Measurements from ENCODE around the gene COL18A1.

Gene COL18A1

DNA sequence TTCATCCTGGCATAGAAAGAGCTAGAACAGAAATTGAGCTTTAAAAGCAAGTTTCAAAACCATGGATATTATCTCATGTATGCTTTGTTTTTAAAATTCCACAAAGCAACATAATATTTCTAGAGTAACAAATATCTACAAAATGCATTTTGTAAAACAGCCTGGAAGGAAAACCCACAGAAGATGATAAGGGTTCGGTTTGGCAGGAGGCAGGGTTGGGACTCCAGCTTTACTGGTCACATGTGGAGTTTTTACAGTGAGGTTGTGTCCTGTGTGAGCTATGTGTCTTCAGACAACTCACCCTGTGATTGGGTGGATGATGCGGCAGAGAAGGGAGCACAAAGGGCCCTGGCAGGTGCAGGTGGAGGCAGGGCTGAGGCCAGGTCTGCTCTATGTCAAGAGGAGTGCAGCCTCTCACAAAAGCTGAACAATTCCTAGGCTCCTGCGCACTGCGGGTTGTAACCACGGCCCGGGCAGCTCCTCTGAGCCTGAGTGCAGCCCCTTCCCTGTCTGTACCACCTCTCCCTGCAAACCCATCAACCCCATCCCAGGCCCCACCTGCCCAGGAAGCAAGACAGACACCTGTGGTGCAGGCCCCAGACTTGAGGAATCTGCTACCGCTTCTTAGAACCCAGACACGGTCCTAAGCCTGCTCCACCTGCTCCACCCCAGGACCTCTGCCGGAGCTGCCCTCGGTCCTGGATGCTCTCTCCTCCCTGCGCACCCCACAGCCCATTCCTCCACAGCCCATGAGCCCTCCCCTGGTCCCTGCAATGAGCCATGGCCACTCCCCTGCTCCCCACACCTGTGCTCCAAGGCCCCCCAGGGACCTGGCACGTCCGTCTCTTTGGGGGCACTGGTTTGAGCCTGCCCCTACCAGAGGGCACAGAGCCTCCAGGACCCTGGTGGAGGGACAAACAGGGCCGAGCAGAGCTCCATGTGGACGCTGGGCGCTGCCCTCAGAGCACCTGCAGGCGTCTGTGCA is 2.8 kb upstream of the COL18A1 start:
- no peak for DNase-seq (ENCODE audit: low read depth)

- no peak for DNase-seq (ENCODE audit: low read depth)
Measured at GRCh38 chr21:45403133-45403824, 1.7 kb upstream of the COL18A1 start.

DNA sequence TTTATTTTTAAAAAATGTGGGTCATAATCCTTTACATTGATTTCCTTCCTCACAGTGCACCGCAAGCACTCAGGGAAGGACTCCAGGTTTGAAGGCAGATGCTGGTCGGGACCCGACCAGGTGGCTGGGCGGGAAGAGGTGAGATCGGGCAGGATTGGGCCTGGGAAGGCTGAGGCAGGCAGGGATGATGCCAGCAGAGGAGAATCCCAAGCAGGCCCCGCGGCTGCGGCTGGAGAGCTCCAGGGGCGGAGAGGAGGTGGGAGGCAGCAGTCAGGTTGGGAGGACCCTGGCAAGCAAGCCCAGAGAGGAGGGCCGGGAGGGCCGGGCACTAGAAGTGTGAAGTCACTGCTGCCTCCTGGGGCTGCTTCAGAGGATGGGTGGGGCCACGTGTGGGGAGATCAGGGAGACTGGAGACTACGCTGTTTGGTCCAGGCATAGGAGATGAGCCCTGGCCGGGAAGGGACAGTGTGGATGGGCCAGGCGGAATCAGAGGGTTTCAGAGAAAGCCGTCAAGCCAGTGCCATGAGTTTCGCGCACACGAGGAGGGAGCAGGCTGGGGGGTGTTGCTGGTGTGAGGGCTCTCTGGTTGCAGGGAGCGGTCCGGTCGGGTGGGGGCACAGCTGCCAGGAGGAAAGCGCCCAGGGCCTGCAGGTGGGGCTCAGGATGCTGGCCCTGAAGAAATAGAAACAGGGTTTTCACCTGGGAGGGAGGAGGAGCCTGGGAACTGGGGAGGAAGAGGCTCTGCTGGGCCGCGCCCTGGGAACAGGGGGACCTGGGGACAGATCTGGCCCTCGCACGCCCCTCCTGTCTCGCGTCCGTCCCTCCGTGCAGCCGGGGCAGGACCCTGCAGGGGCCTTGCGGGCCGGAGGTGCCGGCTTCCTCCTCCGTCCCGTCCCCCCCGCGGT is 888 bp upstream of the COL18A1 start:
- no peak for DNase-seq (ENCODE audit: low read depth)

DNA sequence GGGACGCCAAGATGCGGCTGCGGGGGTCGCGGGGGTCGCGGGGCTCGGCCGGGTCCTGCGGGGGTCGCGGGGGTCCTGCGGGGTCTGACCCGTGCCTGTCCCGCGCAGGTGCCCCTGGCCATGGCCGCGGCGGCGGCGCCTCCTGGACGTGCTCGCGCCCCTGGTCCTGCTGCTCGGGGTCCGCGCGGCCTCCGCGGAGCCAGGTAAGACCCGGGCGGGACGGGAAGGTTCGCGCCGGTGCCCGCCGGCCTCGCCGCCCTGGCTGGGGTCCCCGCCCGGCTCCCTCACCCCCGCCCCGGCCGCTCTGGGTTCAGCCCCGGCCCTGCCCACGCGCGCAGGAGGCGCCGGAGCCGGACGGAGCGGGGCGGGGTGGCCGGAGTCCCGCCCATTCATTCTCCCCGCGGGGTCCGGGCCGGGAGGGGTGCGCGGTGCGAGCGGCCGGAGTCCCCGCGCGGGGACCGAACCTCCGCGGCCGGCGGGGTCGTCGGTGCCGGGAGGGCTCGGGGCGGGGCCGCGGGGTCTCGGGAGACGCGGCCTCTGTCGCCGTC is 380 bp downstream of the COL18A1 start:
- DNase-seq (ENCODE audit: low read depth): no peak

DNA sequence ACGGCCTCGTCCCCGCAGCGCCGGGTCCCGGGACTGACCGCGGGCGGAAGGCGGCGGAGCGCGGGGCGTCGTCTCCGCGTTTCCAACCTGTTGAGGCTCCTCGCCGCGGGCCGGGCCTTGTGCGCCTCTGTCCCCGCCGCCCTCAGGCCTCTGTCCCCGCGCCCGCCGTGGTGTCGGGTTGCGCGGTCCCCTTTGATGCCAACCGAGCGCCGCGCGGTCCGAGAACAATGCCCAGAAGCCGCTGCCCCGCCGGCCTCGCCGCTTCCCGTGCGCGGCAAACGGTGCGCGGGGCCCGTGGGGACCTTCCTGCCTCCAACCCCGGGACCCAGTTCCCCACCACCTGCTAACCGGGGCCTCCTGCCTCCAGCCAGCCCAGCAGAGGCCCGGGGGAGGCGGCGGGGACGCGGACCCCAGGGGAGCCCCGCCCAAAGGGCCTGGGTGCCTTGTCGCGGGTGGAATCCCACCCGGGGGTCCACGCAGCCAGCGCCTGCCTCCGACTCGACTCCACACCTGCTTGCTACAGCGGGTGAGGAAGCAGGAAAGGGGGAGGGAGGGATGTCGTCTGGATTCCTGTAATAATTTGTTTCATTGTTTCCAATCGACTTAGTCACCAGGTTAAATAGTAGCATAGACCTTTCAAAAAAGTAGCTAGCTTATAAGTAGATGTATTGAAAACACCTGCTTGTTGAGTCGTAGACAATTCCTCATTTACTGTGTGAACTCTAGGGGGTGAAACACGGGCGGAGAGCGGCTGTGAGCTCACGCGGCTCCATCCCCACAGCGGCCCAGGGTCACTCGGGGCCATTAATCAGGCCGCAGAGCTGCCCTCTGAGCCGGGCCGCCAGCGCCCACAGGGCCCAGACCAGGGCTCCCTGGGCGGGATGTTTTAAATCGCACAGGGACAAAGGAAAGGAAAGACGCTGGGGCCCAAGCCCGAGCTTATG is 1.1 kb downstream of the COL18A1 start:
- no peak for DNase-seq (ENCODE audit: low read depth)

DNA sequence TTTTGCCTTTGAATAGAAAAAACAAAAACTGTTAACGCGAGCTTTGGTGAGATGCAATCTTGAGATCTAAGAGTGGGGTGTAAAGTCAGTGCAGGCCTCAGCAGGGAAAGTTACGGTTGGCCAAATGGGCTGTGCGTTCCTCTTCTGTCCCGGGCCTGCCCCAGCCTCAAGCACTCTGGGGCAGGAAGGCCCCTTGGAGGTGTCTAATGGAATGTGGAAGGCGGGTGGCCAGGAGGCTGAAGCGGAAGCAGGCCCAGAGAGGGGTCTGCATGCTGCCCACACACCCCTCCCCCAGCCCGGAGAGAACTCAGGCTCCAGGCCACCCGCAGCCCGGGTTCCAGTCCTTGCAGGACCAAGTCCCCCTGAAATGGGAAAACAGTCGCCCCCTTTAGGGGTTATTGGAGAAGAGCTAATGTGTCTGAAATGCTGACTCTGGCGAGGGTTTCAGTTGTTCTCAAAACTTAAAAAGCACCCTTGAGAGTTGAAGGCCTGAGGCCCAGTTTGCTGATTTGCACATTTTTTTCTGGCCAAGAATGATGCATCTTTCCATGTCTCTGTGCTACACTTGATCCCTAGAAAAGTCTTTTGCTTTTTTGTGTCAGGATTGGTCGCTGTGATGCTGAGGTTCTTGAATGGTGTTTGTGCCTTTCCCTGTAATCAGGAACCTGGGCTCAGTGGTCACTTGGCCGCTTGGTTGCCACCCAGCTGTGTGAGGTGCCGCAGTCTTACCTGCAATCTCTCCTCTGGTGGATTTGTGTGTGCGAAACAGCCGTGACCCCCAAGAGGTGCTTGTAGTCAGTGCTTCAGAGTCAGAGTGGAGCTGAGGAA is 2.0 kb downstream of the COL18A1 start:
- no peak for DNase-seq (ENCODE audit: low read depth)

DNA sequence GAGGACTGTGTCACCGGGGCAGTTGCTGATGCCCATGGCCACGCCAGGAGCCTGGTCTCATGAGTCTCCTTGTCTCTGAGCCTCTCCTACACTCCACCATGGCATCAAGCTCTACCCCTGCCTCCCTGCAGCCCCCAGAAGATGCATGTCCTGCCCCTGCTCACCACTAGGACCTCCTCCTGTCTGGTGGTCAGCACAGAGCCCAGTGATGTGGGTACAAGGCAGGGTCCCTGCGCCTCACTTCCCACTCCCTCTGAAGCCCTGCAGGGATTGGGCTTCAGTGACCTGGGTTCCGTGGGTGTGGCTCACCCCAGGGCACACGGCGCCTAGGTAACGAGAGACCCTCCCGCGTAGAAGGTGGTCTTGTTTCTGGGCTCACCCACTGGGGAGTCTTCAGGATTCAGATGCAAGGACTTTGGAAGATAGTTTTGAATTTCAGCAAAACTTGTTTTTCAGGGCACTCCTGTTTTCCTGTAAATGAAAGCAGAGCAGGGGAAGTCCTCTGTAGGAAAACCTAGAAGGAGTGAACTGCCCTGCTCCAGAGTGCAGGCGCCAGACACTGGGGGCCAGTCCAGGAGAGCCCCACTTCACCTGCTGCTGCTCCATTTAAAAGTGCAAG is 2.8 kb downstream of the COL18A1 start:
- DNase-seq (ENCODE audit: low read depth): no peak

DNA sequence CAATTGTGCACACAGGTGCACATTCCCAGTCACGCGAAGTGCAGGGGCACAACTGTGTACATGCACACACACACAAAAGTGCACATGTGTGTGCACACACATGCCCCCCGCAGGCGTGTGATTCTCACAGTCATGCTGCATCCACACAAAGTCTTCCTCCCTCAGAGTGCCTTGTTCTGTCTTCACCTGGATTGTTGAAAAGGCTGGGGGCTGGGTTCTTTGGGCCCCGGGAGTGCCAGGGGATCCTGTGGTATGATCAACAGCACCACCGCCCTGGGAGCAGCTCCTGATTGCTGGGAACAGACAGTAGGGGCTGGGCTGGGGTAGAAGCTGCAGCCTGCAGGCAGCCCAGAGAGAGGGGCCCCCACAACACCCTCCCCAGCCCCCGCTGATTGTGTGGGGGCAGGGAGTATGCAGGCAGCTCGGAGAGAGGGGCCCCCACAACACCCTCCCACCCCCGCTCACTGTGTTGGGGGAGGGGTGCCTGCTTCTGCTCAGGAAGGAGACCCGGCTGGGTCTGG is 3.4 kb downstream of the COL18A1 start:
- no peak for DNase-seq (ENCODE audit: low read depth)

- DNase-seq (ENCODE audit: low read depth): no peak
Measured at GRCh38 chr21:45408801-45409261, 3.9 kb downstream of the COL18A1 start.

DNA sequence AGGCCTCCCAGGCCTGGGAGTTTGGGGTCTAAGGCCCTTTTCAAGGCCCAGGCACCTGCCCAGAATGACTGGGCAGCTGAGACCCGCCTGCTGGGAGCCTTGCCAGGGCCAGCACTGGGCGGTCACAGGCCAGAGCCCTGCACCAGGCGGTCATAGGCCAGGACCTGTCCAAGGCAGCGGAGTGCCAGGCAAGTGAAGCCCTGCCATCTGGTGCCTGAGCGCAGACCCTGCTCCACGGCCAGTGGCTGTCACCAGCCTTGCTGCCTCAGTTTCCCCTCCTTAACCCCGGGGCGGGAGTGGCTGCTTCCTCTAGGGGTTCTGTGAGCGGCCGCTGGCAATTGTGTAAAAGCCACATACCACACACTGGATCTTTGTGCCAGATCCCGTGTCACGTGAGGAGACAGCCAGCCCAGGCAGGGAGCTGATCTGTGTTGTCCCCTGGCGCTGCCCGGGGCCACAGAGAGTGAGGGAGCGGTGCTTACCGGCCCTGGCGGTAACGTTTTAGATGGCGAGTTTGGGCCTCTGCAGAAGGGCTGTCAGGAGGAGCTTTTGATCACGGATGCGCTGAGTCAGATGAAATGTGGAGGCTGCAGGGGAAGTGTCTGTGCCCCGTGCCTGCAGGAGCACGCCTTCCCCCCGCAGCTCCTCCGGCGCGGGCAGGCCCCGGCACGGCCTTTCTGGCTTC is 4.6 kb downstream of the COL18A1 start:
- DNase-seq (ENCODE audit: low read depth): no peak

- DNase-seq (ENCODE audit: low read depth): no peak
Measured at GRCh38 chr21:45410151-45410864, 5.3 kb downstream of the COL18A1 start.

DNA sequence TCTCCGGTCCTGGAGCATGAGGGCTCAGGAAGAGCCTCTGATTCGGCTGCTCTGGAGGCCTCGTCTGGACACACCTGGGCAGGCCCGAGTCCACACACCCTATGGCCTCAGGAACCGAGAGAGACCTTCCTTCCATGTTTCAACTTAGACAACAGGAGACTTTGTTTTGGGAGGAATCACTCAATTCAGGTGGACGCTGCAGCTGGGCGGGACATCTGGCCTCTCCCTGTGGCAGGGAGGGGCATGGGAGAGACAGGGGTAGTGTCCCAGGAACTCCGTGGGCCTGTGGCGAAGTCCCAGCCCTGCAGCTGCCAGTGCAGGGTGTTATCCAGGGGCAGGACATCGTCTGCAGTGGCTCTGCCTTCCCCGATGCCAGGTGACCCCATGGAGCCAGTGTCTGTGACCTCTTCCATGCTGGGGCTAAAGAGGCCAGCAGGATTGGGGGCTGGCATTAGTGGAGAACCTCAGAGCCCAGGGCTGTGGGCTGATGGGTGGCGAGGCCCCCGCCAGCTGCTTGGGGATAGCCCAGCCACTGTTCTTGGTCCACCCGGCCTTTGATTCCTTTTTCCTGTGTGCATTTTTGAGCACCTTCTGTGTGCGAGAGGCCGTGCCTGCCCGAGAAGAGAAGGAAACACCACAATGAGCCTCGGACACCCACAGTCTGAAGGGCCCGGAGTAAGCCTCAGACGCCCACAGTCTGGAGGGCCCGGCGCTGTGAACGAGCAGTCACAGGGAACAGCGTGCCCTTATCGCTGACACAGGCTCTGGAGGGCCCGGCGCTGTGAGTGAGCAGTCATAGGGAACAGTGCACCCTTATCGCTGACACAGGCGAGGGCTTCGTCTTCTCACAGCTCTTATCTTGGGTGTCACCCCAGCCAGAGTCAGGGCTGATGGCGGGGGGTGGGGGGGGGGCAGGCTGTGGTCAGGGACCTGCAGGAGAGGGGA is 6.2 kb downstream of the COL18A1 start:
- DNase-seq (ENCODE audit: low read depth): no peak

DNA sequence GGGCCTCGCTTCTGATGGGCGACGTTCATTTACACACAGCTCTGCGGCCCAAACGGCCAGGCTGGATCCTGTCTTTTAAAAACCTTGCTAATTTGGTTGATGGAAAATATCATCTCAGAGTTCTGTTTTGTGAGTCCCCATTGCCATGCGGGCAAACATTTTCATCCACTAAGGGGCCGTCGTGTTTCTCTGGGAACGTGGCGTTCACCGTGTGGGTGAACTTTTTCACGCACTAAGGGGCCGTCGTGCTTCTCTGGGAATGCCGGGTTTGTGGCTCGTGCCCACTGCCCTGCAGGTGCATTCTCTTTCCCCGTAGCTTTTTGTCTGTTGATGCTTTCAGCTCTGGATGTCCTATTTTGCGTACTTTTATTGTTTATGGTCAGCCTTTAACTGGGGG is 6.8 kb downstream of the COL18A1 start:
- no peak for DNase-seq (ENCODE audit: low read depth)

DNA sequence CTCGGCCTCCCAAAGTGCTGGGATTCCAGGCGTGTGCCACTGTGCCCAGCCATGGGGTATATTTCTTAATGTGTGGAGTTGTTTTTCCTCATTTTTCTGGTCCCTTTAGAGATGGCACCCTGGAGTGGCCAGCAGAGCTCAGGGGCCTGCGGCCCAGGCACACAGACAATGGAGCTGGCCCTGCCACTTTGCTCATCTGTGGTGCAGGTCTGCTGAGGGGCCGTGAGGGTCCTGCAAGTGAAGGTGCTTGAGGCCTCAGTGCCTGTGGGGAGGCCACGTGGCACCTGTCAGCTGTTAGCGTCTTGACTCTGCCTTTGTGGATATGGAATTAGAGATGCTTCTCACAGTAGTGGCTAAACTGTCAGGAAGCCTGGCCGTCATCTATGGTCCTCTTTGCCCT is 7.5 kb downstream of the COL18A1 start:
- no peak for DNase-seq (ENCODE audit: low read depth)

DNA sequence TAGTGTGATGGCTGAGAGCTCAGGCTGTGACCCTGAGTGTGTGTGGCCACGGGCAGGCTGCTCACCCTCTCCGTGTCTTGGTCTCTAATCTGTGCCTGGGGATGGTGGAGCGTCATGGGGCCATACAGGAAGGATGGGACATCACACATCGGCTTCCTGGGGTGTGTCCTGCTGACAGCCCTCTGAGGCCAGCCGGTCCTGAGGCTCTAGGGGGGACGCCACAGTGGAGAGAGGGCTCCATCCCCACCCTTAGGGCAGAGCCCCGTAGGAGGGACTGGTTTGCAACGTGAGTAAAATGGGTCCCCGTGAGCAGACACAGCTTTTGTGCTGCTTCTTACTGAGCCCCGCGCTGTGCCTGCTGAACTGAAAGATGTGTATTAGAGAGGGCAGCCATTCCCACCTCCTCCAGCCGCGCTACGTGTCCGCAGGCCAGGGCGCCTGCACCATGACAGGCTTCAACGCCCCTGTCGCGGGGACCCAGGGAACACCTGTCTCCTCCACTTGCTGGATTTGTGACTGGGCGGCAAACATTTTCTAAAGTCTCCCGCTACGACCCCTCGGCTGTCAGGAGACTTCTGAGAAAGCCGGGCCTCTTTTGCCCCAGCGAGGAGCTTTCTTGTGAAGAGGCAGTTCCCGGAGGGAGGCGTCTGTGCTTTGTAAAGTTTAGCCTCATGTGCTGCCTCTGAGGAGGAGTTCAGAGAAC is 8.1 kb downstream of the COL18A1 start:
- DNase-seq (ENCODE audit: low read depth): no peak

- no peak for DNase-seq (ENCODE audit: low read depth)
Measured at GRCh38 chr21:45413922-45414321, 9.0 kb downstream of the COL18A1 start.
